K562 (cell line): ENCODE results near the gene HLF. TPM values are rescaled to one million over a fixed set of nuclear protein-coding genes. Genes with fewer than 3 reads are reported as not detected.

Experiments used
- CREM ChIP-seq: IDR thresholded peaks from 2 replicates; pipeline ENCODE4 v1.6.1; 2014; ENCODE audit warnings: antibody characterized with exemption, low read depth
- GABPA ChIP-seq: fragments of 200-800 bp; sonication (Bioruptor generic); conservative IDR thresholded peaks from 2 replicates; pipeline ENCODE4 v1.6.1; 2016; ENCODE audit warnings: low read depth, missing genetic modification characterization, missing compliant biosample characterization
- GTF2E2 ChIP-seq: fragments of 200-800 bp; sonication (Bioruptor generic); IDR thresholded peaks from 2 replicates; pipeline ENCODE4 v1.6.1; 2016; ENCODE audit warnings: missing genetic modification characterization, missing compliant biosample characterization
- JUND ChIP-seq, 2 experiments: IDR thresholded peaks; 2 replicates in 1 of 2; 3 replicates in 1 of 2; pipeline ENCODE4 v1.6.1; 2011; ENCODE audit warnings: borderline replicate concordance in 2 of 2, low read depth in 2 of 2, low read length in 2 of 2, improper control_type of control experiment in 1 of 2, missing biosample characterization in 1 of 2, missing genetic modification characterization in 1 of 2, missing genetic modification reagents in 1 of 2
- PRMT5 ChIP-seq: sonication (generic); formaldehyde crosslinking; IDR thresholded peaks from 2 replicates; pipeline ENCODE4 v1.5.0; 2020; ENCODE audit warnings: missing genetic modification reagents
- SNRNP70 ChIP-seq: fragments of 200-400 bp; formaldehyde crosslinking; optimal IDR thresholded peaks from 2 replicates; pipeline ENCODE3; 2017; ENCODE audit warnings: low read depth, low read length
- TRIM24 ChIP-seq, 2 experiments: fragments of 450-650 bp; IDR thresholded peaks; 2 replicates each; pipeline ENCODE4 v1.6.1; 2016
- ZNF124 ChIP-seq: sonication (generic); formaldehyde crosslinking; IDR thresholded peaks from 2 replicates; pipeline ENCODE4 v1.8.1; 2022; ENCODE audit warnings: missing genetic modification reagents
- ZNF175 ChIP-seq: fragments of 200-800 bp; sonication (Bioruptor generic); IDR thresholded peaks from 2 replicates; pipeline ENCODE4 v1.6.1; 2016; ENCODE audit warnings: low read depth, mild to moderate bottlenecking, missing genetic modification characterization, missing compliant biosample characterization
- ZNF584 ChIP-seq: fragments of 200-800 bp; sonication (Bioruptor generic); IDR thresholded peaks from 2 replicates; pipeline ENCODE4 v1.6.1; 2016; ENCODE audit warnings: low read depth, mild to moderate bottlenecking, missing genetic modification characterization, missing compliant biosample characterization
- ZSCAN32 ChIP-seq: fragments of 450-650 bp; formaldehyde crosslinking; IDR thresholded peaks from 2 replicates; pipeline ENCODE4 v1.4.0; 2020; ENCODE audit warnings: mild to moderate bottlenecking, moderate library complexity
- polyA plus RNA-seq, 8 experiments: library from polyadenylated mRNA; depleted of rRNA in 4 of 8; stranded (reverse) in 5 of 8; unstranded in 3 of 8; fragments of >200 nt; fragmentation: Nextera tagmentation in 2 of 8; fragmentation: Illumina TruSeq in 1 of 8; extraction: Ambion mirVana in 2 of 8; extraction: Trizol in 1 of 8; gene quantifications; 2 replicates each; pipeline versions ENCODE4 v1.2.1 to v1.2.3, GENCODE V29; 2011 to 2014; ENCODE audit warnings: inconsistent platforms in 1 of 8, missing spikeins in 1 of 8
- total RNA-seq, 7 experiments: library from RNA; depleted of rRNA in 6 of 7; stranded (reverse); fragments of >200 nt in 6 of 7; fragmentation: Illumina TruSeq in 2 of 7; extraction: Trizol in 2 of 7; gene quantifications; 2 replicates each; pipeline versions ENCODE4 v1.2.1 to v1.2.3, GENCODE V29; 2011 to 2021; ENCODE audit warnings: low replicate concordance in 1 of 7
- TF ChIP-seq, protein P1 (sequence below): fragments of 450-650 bp; IDR thresholded peaks from 2 replicates; pipeline ENCODE4 v1.6.1; 2016; ENCODE audit warnings: mild to moderate bottlenecking
- TF ChIP-seq, protein P2 (sequence below): conservative IDR thresholded peaks from 2 replicates; pipeline ENCODE4 v1.6.1; 2011; ENCODE audit warnings: low read depth, mild to moderate bottlenecking, low read length; ENCODE audit not compliant: control insufficient read depth
- TF ChIP-seq, protein P3 (sequence below): fragments of 450-650 bp; IDR thresholded peaks from 2 replicates; pipeline ENCODE4 v1.6.1; 2017; ENCODE audit warnings: mild to moderate bottlenecking, moderate library complexity
- TF ChIP-seq, protein P4 (sequence below): fragments of 450-650 bp; IDR thresholded peaks from 2 replicates; pipeline ENCODE4 v1.6.1; 2016
- TF ChIP-seq, protein P5 (sequence below), 2 experiments: fragments of 450-650 bp in 1 of 2; IDR thresholded peaks; 2 replicates each; pipeline ENCODE4 v1.6.1; 2011 to 2017; ENCODE audit warnings: low read depth in 2 of 2, antibody characterized with exemption in 1 of 2, borderline replicate concordance in 1 of 2, low read length in 1 of 2, mild to moderate bottlenecking in 1 of 2, mixed read lengths in 1 of 2; ENCODE audit not compliant: control insufficient read depth in 1 of 2

HLF gene
- total and polyA plus RNA-seq, 9 of the 15 experiments (the other 6 are each of a cell fraction or from before 2014, with no cell fraction given) = 0.03 to 0.24 (median 0.09) TPM

DNA sequence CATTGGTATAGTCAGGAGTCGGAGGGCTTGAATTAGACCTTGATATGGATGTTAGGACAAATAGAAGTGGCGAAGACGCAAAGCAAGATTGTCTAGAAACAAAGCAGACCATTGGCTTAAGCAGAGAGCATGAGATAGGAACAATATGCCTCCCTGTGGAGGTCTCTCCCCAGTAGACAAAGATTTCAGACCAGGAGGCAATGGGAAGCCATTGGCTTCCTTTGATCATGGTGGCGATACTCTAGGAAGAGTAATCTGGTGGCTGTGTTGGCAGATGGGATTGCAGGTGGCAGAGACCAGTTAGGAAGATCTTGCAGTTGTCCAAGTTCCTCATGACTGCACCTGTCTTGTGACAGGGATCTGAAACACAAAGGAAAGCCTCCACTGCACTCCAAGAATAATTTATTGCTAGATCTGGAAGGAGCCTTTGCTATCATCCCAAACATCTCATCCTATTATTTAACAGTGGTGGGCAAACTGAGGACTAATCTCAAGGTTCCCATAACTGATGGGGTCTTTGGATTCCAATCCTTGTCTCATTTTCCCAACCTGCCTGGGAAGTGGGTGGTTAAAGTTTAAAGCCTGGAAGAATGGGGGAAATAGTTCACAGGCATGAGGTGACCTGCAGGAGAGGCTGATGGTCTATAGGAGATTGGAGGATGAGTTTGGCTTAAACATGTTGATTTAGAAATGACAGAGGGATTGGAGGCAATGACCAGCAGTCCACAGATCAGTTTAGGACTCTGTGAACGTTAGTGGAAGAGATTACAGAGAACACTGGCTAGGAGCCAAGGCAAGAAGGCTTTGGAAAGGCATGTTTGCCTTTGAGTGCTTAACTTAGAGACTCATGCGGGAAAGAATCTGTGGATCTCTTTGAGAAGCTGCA, 37.0 kb downstream of the HLF start (continued):
- TF ChIP-seq, protein P1, sequence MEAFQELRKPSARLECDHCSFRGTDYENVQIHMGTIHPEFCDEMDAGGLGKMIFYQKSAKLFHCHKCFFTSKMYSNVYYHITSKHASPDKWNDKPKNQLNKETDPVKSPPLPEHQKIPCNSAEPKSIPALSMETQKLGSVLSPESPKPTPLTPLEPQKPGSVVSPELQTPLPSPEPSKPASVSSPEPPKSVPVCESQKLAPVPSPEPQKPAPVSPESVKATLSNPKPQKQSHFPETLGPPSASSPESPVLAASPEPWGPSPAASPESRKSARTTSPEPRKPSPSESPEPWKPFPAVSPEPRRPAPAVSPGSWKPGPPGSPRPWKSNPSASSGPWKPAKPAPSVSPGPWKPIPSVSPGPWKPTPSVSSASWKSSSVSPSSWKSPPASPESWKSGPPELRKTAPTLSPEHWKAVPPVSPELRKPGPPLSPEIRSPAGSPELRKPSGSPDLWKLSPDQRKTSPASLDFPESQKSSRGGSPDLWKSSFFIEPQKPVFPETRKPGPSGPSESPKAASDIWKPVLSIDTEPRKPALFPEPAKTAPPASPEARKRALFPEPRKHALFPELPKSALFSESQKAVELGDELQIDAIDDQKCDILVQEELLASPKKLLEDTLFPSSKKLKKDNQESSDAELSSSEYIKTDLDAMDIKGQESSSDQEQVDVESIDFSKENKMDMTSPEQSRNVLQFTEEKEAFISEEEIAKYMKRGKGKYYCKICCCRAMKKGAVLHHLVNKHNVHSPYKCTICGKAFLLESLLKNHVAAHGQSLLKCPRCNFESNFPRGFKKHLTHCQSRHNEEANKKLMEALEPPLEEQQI = no peak
- TF ChIP-seq, protein P2, sequence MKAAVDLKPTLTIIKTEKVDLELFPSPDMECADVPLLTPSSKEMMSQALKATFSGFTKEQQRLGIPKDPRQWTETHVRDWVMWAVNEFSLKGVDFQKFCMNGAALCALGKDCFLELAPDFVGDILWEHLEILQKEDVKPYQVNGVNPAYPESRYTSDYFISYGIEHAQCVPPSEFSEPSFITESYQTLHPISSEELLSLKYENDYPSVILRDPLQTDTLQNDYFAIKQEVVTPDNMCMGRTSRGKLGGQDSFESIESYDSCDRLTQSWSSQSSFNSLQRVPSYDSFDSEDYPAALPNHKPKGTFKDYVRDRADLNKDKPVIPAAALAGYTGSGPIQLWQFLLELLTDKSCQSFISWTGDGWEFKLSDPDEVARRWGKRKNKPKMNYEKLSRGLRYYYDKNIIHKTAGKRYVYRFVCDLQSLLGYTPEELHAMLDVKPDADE = no peak
- TF ChIP-seq SNRNP70 = no peak
- peak; percentile 40; the same call in 1 of the 2 replicates for TF ChIP-seq CREM
- no peak for TF ChIP-seq ZNF124 (CRISPR knock-in tag)
- no peak for TF ChIP-seq GTF2E2 (tag)
- TF ChIP-seq TRIM24 (IDR thresholded peaks at IDR 0.05) = no peak
- TF ChIP-seq JUND (IDR thresholded peaks at IDR 0.05; ENCODE audit: borderline replicate concordance, low read depth, low read length) = no peak
- TF ChIP-seq JUND (tag; IDR thresholded peaks at IDR 0.05; ENCODE audit: borderline replicate concordance, low read depth, low read length) = peak; percentile 16; the same call in 1 of the 3 replicates
- TF ChIP-seq PRMT5 (CRISPR knock-in tag) = no peak
- 0 out of 2 replicates have a peak, but pooled peaks have one; percentile 8 for TF ChIP-seq ZNF175 (CRISPR knock-in tag)
- TF ChIP-seq, protein P3, sequence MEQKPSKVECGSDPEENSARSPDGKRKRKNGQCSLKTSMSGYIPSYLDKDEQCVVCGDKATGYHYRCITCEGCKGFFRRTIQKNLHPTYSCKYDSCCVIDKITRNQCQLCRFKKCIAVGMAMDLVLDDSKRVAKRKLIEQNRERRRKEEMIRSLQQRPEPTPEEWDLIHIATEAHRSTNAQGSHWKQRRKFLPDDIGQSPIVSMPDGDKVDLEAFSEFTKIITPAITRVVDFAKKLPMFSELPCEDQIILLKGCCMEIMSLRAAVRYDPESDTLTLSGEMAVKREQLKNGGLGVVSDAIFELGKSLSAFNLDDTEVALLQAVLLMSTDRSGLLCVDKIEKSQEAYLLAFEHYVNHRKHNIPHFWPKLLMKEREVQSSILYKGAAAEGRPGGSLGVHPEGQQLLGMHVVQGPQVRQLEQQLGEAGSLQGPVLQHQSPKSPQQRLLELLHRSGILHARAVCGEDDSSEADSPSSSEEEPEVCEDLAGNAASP = no peak
- no peak for TF ChIP-seq GABPA (tag)
- TF ChIP-seq, protein P4, sequence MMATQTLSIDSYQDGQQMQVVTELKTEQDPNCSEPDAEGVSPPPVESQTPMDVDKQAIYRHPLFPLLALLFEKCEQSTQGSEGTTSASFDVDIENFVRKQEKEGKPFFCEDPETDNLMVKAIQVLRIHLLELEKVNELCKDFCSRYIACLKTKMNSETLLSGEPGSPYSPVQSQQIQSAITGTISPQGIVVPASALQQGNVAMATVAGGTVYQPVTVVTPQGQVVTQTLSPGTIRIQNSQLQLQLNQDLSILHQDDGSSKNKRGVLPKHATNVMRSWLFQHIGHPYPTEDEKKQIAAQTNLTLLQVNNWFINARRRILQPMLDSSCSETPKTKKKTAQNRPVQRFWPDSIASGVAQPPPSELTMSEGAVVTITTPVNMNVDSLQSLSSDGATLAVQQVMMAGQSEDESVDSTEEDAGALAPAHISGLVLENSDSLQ = no peak
- TF ChIP-seq ZNF584 = no peak
- TF ChIP-seq, protein P5, sequence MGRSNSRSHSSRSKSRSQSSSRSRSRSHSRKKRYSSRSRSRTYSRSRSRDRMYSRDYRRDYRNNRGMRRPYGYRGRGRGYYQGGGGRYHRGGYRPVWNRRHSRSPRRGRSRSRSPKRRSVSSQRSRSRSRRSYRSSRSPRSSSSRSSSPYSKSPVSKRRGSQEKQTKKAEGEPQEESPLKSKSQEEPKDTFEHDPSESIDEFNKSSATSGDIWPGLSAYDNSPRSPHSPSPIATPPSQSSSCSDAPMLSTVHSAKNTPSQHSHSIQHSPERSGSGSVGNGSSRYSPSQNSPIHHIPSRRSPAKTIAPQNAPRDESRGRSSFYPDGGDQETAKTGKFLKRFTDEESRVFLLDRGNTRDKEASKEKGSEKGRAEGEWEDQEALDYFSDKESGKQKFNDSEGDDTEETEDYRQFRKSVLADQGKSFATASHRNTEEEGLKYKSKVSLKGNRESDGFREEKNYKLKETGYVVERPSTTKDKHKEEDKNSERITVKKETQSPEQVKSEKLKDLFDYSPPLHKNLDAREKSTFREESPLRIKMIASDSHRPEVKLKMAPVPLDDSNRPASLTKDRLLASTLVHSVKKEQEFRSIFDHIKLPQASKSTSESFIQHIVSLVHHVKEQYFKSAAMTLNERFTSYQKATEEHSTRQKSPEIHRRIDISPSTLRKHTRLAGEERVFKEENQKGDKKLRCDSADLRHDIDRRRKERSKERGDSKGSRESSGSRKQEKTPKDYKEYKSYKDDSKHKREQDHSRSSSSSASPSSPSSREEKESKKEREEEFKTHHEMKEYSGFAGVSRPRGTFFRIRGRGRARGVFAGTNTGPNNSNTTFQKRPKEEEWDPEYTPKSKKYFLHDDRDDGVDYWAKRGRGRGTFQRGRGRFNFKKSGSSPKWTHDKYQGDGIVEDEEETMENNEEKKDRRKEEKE (IDR thresholded peaks at IDR 0.05; ENCODE audit: borderline replicate concordance in 1 of 2, control insufficient read depth in 1 of 2, low read depth in 2 of 2, low read length in 1 of 2) = no peak
- no peak for TF ChIP-seq ZSCAN32 (CRISPR knock-in tag)
